Progenitor cell of endocrine pancreas (in vitro differentiated cells): ENCODE data around the gene PHACTR1. TPM values are rescaled to one million over a fixed set of nuclear protein-coding genes. Genes with fewer than 3 reads are reported as not detected.

Source experiments
- DNase-seq: peaks from one replicate; pipeline ENCODE4 v3.0.0; 2021; ENCODE audit warnings: low spot score; ENCODE audit not compliant: unreplicated experiment
- H3K27ac Mint-ChIP-seq: 2 replicates; pipeline ENCODE4 v1.8.0; 2021; ENCODE audit warnings: mild to moderate bottlenecking, moderate library complexity, mixed read lengths
- H3K27me3 Mint-ChIP-seq: 2 replicates; pipeline ENCODE4 v1.8.0; 2021; ENCODE audit warnings: mixed read lengths
- H3K36me3 Mint-ChIP-seq: 2 replicates; pipeline ENCODE4 v1.8.0; 2022; ENCODE audit warnings: mixed read lengths; ENCODE audit not compliant: insufficient read depth
- H3K4me1 Mint-ChIP-seq: 2 replicates; pipeline ENCODE4 v1.8.0; 2021; ENCODE audit warnings: low read depth, mixed read lengths
- H3K4me3 Mint-ChIP-seq: 2 replicates; pipeline ENCODE4 v1.8.0; 2021; ENCODE audit warnings: low read depth, mild to moderate bottlenecking, moderate library complexity, mixed read lengths
- H3K9me3 Mint-ChIP-seq: 2 replicates; pipeline ENCODE4 v1.8.0; 2021; ENCODE audit warnings: low read depth, mixed read lengths
- total RNA-seq: library from RNA; stranded (reverse); gene quantifications from 2 replicates; pipeline ENCODE4 v1.2.1, GENCODE V29; 2021
- TF ChIP-seq, protein P1 (sequence below): fragments of 200-600 bp; sonication (generic); IDR thresholded peaks from one replicate; pipeline ENCODE4 v1.5.0; 2021; ENCODE audit warnings: antibody characterized with exemption, mild to moderate bottlenecking; ENCODE audit not compliant: unreplicated experiment

Gene PHACTR1
- total RNA-seq, 1 donor from 2014 or later, result 8.6 TPM

DNA sequence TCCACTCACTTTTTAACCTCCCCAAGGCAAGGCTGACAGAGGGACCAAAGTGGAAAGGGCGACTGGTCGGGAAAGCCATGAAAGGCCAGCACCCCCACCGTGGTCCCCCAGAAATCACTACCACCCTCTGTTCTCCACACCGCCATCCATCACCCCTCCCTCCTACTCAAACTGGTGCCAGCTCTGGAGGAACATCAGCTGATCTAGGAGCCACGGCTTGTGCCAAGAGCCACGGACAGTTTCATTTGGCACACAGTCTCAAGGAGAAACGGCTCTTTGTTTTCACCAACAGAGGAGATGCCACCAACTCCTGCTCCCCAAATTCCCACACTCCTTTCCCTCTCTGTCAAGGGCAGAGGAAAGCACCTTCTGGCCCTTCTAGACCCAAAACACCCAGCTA lies 585.7 kb downstream of the PHACTR1 start:
- TF ChIP-seq, protein P1, sequence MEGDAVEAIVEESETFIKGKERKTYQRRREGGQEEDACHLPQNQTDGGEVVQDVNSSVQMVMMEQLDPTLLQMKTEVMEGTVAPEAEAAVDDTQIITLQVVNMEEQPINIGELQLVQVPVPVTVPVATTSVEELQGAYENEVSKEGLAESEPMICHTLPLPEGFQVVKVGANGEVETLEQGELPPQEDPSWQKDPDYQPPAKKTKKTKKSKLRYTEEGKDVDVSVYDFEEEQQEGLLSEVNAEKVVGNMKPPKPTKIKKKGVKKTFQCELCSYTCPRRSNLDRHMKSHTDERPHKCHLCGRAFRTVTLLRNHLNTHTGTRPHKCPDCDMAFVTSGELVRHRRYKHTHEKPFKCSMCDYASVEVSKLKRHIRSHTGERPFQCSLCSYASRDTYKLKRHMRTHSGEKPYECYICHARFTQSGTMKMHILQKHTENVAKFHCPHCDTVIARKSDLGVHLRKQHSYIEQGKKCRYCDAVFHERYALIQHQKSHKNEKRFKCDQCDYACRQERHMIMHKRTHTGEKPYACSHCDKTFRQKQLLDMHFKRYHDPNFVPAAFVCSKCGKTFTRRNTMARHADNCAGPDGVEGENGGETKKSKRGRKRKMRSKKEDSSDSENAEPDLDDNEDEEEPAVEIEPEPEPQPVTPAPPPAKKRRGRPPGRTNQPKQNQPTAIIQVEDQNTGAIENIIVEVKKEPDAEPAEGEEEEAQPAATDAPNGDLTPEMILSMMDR, result no peak
- DNase-seq, result no peak
- peaks cover 11% of the 10 kb centered on the region for H3K4me1 Mint-ChIP-seq
- H3K36me3 Mint-ChIP-seq, result peaks cover 25% of the 10 kb centered on the region
- H3K27ac Mint-ChIP-seq, result no peak overlapping the region
- H3K27me3 Mint-ChIP-seq, result no peaks in the 10 kb centered on the region
- no peak overlapping the region for H3K4me3 Mint-ChIP-seq
- no peaks in the 10 kb centered on the region for H3K9me3 Mint-ChIP-seq

DNA sequence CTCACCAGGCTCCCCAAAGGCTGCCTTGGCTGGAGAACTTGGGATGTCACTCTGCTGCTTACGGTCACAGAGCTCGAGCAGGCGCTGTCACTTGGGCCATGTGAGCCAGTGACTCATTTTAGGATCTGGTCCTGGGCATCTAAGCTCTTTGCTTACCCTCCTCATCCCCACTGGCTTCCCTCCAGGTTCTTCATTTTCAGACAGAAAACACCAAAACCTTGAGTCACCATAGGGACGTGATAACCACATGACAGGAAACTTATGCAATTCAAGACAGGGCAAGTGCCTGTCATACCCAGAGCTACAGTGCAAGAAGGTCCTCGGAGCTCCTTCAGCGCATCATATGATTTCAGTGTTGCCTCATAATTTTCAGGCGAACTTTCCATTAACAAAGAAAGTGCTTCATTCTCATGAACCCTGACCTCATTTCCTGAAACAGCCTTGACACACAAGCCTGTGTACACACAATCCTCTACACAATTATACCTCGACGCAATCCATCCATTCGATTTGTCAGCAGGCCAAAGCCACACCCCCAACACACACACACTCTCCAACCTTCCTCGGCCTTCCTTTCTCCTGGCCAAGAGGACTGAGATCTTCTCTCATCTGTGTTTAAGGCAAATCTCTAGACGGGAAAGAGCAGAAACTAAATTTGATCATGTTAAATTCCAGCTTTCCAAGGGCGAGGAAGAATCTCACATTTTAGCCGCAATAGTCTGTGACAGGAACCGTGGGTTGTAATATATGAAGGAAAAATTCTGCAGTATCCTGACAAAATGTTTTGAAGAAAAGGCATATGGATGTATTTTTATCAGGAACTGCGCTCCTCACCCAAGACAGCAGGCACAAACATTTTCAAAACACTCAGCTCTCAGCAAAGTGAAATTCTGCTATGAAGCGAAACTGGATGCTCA lies 586.4 kb downstream of the PHACTR1 start:
- TF ChIP-seq, protein P1, result no peak
- H3K27ac Mint-ChIP-seq, result peak overlapping the region; percentile 70
- DNase-seq, result no peak
- no peaks in the 10 kb centered on the region for H3K9me3 Mint-ChIP-seq
- H3K36me3 Mint-ChIP-seq, result peaks cover 21% of the 10 kb centered on the region
- H3K27me3 Mint-ChIP-seq, result no peaks in the 10 kb centered on the region
- H3K4me3 Mint-ChIP-seq, result no peak overlapping the region
- peaks cover 11% of the 10 kb centered on the region for H3K4me1 Mint-ChIP-seq

DNA sequence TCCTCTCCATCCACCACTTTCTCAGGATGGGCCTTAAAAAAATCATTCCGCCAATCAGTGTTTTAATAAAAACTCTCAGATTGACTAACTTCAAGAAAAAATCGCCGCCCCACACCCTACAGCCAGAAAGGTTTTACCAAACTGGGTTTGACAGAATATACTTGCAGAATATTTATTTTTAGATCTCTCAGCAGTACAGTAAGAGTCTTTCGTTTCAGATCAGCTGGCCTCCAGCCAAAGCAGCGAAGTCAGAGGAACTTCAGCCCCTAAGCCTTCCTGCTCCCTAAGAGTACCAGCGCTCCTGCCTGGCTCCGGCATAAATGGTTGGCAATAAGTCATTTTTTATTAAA lies 587.1 kb downstream of the PHACTR1 start:
- no peak overlapping the region for H3K4me3 Mint-ChIP-seq

DNA sequence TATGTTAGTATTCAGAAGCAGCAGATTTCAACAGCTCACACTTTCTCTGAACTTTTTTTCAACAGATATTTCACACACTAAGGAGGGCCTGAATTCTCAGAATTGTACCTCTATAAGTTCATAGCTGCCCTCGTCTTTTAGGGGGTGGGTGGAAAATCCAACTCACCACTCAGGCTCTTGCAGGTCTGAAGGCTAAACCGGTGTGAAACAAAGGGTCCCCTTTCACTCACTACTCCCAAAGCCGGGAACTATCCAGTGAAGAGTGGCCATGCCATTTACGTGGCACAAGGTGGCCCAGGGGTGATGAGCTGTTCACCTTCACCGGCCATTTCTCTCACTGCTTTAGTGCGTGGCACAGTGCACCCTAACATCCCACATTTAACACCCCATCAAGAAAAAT lies 587.5 kb downstream of the PHACTR1 start:
- no peak for DNase-seq
- H3K4me1 Mint-ChIP-seq, result peaks cover 11% of the 10 kb centered on the region
- no peaks in the 10 kb centered on the region for H3K9me3 Mint-ChIP-seq
- TF ChIP-seq, protein P1, result no peak
- H3K4me3 Mint-ChIP-seq, result no peak overlapping the region
- no peaks in the 10 kb centered on the region for H3K27me3 Mint-ChIP-seq
- H3K27ac Mint-ChIP-seq, result no peak overlapping the region
- H3K36me3 Mint-ChIP-seq, result peaks cover 17% of the 10 kb centered on the region

More for the DNA sequence above, 587.1 kb downstream of the PHACTR1 start:
- TF ChIP-seq, protein P1, result no peak
- Mint-ChIP-seq H3K36me3 (peaks cover 17% of the 10 kb centered on the region), H3K4me1 (peaks cover 11% of the 10 kb centered on the region), H3K9me3 (no peaks in the 10 kb centered on the region), H3K27me3 (no peaks in the 10 kb centered on the region), H3K27ac (no peak overlapping the region)
- no peak for DNase-seq

DNA sequence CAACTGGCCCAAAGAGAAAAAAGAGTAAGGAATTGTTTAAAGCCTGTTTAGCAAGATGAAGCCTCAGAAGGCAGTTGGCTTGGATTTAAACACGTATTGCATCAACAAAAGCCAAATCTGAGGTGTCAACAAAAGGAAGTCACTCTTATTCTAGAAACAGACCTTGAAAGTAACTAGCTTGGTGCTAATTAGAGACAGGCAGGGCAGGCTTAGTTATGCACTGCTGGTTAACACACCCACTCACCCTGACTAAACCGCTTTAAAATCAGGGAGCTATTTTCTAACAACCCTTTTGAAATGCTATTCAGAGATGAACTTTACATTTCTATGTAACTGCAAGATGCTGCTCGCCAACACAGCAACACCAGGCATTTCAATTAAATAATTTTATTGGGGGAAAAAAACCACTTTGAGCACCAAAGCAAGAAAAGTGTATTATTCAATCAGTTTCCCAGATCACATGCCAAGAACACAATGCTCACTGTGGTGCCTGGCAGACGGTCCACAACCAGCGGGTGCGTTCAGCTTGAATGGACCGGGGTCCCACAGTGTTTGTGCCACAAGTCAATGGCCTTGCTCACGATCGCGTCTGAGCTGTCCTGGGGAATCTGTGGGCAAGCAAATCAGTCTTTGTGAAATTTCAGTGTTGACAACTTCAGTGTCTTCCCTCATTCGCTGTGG lies 588.2 kb downstream of the PHACTR1 start:
- no peak overlapping the region for H3K27ac Mint-ChIP-seq
- peaks cover 17% of the 10 kb centered on the region for H3K36me3 Mint-ChIP-seq
- H3K4me3 Mint-ChIP-seq, result no peak overlapping the region
- TF ChIP-seq, protein P1, result no peak
- no peaks in the 10 kb centered on the region for H3K27me3 Mint-ChIP-seq
- no peaks in the 10 kb centered on the region for H3K9me3 Mint-ChIP-seq
- H3K4me1 Mint-ChIP-seq, result peaks cover 11% of the 10 kb centered on the region
- no peak for DNase-seq
